ENCODE measurements around the gene LCAT. TPM values are rescaled to one million over a fixed set of nuclear protein-coding genes. Genes with fewer than 3 reads are reported as not detected.

The LCAT gene
- total and polyA plus RNA-seq, 3 experiments from 2014 or later: 0.74 to 12.8 (median 12.7) TPM

GRCh38 chr16:67926181-67926750 lies 17.7 kb downstream of the LCAT start:
- Histone ChIP-seq H3K27me3 (ENCODE audit: insufficient read depth, low read length, poor library complexity, severe bottlenecking) (no peaks in the 10 kb centered on the region), H3K4me3 (ENCODE audit: low read length) (no peak overlapping the region), H3K4me1 (ENCODE audit: insufficient read depth, low read length) (no peaks in the 10 kb centered on the region), H3K36me3 (ENCODE audit: insufficient read depth, low read length) (peaks cover 13% of the 10 kb centered on the region), H3K9me3 (ENCODE audit: low read length) (no peaks in the 10 kb centered on the region), H3K27ac (ENCODE audit: low read depth, low read length) (no peak overlapping the region)
- ChIA-PET POLR2A (no interaction called here), CTCF (interaction anchor here (1.4 to 3.5 kb wide), 3 partner anchors 42 to 405 kb away, joined by 5 to 18 read pairs (median 12); partner anchors contain the start of gene NRN1L)
- H3K27ac Mint-ChIP-seq: peak overlapping the region in 6 of 8 donors; percentile 10 to 80 (median 78)
- H3K36me3 Mint-ChIP-seq: peaks cover 0 to 60% (median 2%) of the 10 kb centered on the region in 3 donors
- H3K27me3 Mint-ChIP-seq: no peaks in the 10 kb centered on the region
- peaks cover 0 to 14% (median 2%) of the 10 kb centered on the region in 3 donors for H3K4me1 Mint-ChIP-seq
- no peak for DNase-seq
- H3K4me3 Mint-ChIP-seq: no peak overlapping the region
- H3K9me3 Mint-ChIP-seq: no peaks in the 10 kb centered on the region

GRCh38 chr16:67924140-67924906 lies 19.6 kb downstream of the LCAT start:
- no peak overlapping the region for H3K27ac ChIP-seq (ENCODE audit: low read depth, low read length)
- ChIA-PET CTCF (interaction anchor here (0.7 to 3.5 kb wide), 5 partner anchors 18 to 403 kb away, joined by 3 to 18 read pairs (median 4); no protein-coding TSS in a partner anchor), POLR2A (interaction anchor here (0.6 kb wide), 1 partner anchor 41 kb away, joined by 3 read pairs; no protein-coding TSS in a partner anchor)
- peaks cover under 1% of the 10 kb centered on the region for H3K36me3 ChIP-seq (ENCODE audit: insufficient read depth, low read length)
- H3K27me3 Mint-ChIP-seq: no peaks in the 10 kb centered on the region
- H3K36me3 Mint-ChIP-seq: peaks cover 0 to 52% (median 2%) of the 10 kb centered on the region in 3 donors
- H3K9me3 Mint-ChIP-seq: no peaks in the 10 kb centered on the region
- H3K9me3 ChIP-seq (ENCODE audit: low read length): no peaks in the 10 kb centered on the region
- no peaks in the 10 kb centered on the region for H3K4me1 ChIP-seq (ENCODE audit: insufficient read depth, low read length)
- no peak overlapping the region for H3K4me3 Mint-ChIP-seq
- no peaks in the 10 kb centered on the region for H3K27me3 ChIP-seq (ENCODE audit: insufficient read depth, low read length, poor library complexity, severe bottlenecking)
- peaks cover 0 to 17% (median 4%) of the 10 kb centered on the region in 3 donors for H3K4me1 Mint-ChIP-seq
- H3K4me3 ChIP-seq (ENCODE audit: low read length): no peak overlapping the region
- H3K27ac Mint-ChIP-seq: peak overlapping the region in 3 of 8 donors; percentile 32 to 89 (median 66)
- no peak for DNase-seq

GRCh38 chr16:67923414-67924116 lies 20.4 kb downstream of the LCAT start:
- no peaks in the 10 kb centered on the region for H3K27me3 ChIP-seq (ENCODE audit: insufficient read depth, low read length, poor library complexity, severe bottlenecking)
- no peaks in the 10 kb centered on the region for H3K9me3 ChIP-seq (ENCODE audit: low read length)
- H3K27me3 Mint-ChIP-seq: no peaks in the 10 kb centered on the region
- H3K4me1 ChIP-seq (ENCODE audit: insufficient read depth, low read length): no peaks in the 10 kb centered on the region
- H3K4me1 Mint-ChIP-seq: peaks cover 0 to 21% (median 4%) of the 10 kb centered on the region in 3 donors
- no peak for DNase-seq
- ChIA-PET POLR2A (interaction anchor here (0.6 kb wide), 1 partner anchor 42 kb away, joined by 3 read pairs; no protein-coding TSS in a partner anchor), CTCF (interaction anchor here (0.9 to 3.5 kb wide), 2 partner anchors 12 to 402 kb away, joined by 4 to 12 read pairs; no protein-coding TSS in a partner anchor)
- no peaks in the 10 kb centered on the region for H3K9me3 Mint-ChIP-seq
- no peaks in the 10 kb centered on the region for H3K36me3 ChIP-seq (ENCODE audit: insufficient read depth, low read length)
- no peak overlapping the region for H3K4me3 ChIP-seq (ENCODE audit: low read length)
- H3K36me3 Mint-ChIP-seq: peaks cover 0 to 56% (median 5%) of the 10 kb centered on the region in 3 donors
- H3K27ac Mint-ChIP-seq: peak overlapping the region in 3 of 8 donors; percentile 55 to 66 (median 63)
- H3K4me3 Mint-ChIP-seq: no peak overlapping the region
- no peak overlapping the region for H3K27ac ChIP-seq (ENCODE audit: low read depth, low read length)

- no peak for DNase-seq
- Mint-ChIP-seq H3K9me3 (no peaks in the 10 kb centered on the region), H3K4me3 (no peak overlapping the region), H3K27me3 (no peaks in the 10 kb centered on the region), H3K27ac (peak overlapping the region in 3 of 8 donors; percentile 55 to 77 (median 75)), H3K4me1 (peaks cover 6 to 20% (median 7%) of the 10 kb centered on the region in 3 donors), H3K36me3 (peaks cover 0 to 56% (median 5%) of the 10 kb centered on the region in 3 donors)
- H3K27ac ChIP-seq (ENCODE audit: low read depth, low read length): no peak overlapping the region
- H3K27me3 ChIP-seq (ENCODE audit: insufficient read depth, low read length, poor library complexity, severe bottlenecking): no peaks in the 10 kb centered on the region
- no peaks in the 10 kb centered on the region for H3K9me3 ChIP-seq (ENCODE audit: low read length)
- POLR2A ChIA-PET: no interaction called here
- no peaks in the 10 kb centered on the region for H3K4me1 ChIP-seq (ENCODE audit: insufficient read depth, low read length)
- CTCF ChIA-PET: interaction anchor here (0.9 to 3.5 kb wide), 3 partner anchors 13 to 401 kb away, joined by 4 to 12 read pairs (median 6); no protein-coding TSS in a partner anchor
- no peak overlapping the region for H3K4me3 ChIP-seq (ENCODE audit: low read length)
- no peaks in the 10 kb centered on the region for H3K36me3 ChIP-seq (ENCODE audit: insufficient read depth, low read length)
These were observed 21.2 kb downstream of the LCAT start for GRCh38 chr16:67922740-67923139.

- H3K27ac ChIP-seq (ENCODE audit: low read depth, low read length): no peak overlapping the region
- Mint-ChIP-seq H3K36me3 (peaks cover 0 to 58% (median 5%) of the 10 kb centered on the region in 3 donors), H3K27me3 (no peaks in the 10 kb centered on the region), H3K4me3 (no peak overlapping the region), H3K27ac (peak overlapping the region in 3 of 8 donors; percentile 22 to 67 (median 58)), H3K9me3 (no peaks in the 10 kb centered on the region), H3K4me1 (peaks cover 12 to 25% (median 12%) of the 10 kb centered on the region in 3 donors)
- no peaks in the 10 kb centered on the region for H3K36me3 ChIP-seq (ENCODE audit: insufficient read depth, low read length)
- ChIA-PET POLR2A (no interaction called here), CTCF (interaction anchor here (1.4 kb wide), 1 partner anchor 106 kb away, joined by 6 read pairs; no protein-coding TSS in a partner anchor)
- H3K4me1 ChIP-seq (ENCODE audit: insufficient read depth, low read length): peaks cover 4% of the 10 kb centered on the region
- H3K27me3 ChIP-seq (ENCODE audit: insufficient read depth, low read length, poor library complexity, severe bottlenecking): no peaks in the 10 kb centered on the region
- no peak for DNase-seq
- H3K4me3 ChIP-seq (ENCODE audit: low read length): no peak overlapping the region
- no peaks in the 10 kb centered on the region for H3K9me3 ChIP-seq (ENCODE audit: low read length)
These were observed 21.7 kb downstream of the LCAT start for GRCh38 chr16:67922221-67922620.

- Mint-ChIP-seq H3K36me3 (peaks cover 0 to 72% (median 7%) of the 10 kb centered on the region in 3 donors), H3K4me1 (peaks cover 19 to 42% (median 26%) of the 10 kb centered on the region in 3 donors), H3K27ac (peak overlapping the region in 2 of 8 donors; percentile 38 to 63), H3K9me3 (no peaks in the 10 kb centered on the region), H3K27me3 (no peaks in the 10 kb centered on the region), H3K4me3 (no peak overlapping the region)
- Histone ChIP-seq H3K36me3 (ENCODE audit: insufficient read depth, low read length) (no peaks in the 10 kb centered on the region), H3K4me1 (ENCODE audit: insufficient read depth, low read length) (peaks cover 5% of the 10 kb centered on the region), H3K27me3 (ENCODE audit: insufficient read depth, low read length, poor library complexity, severe bottlenecking) (no peaks in the 10 kb centered on the region), H3K27ac (ENCODE audit: low read depth, low read length) (no peak overlapping the region), H3K9me3 (ENCODE audit: low read length) (no peaks in the 10 kb centered on the region), H3K4me3 (ENCODE audit: low read length) (no peak overlapping the region)
- no peak for DNase-seq
- ChIA-PET CTCF (interaction anchor here (0.8 to 1.2 kb wide), 4 partner anchors 9 to 103 kb away, joined by 3 to 6 read pairs (median 4); no protein-coding TSS in a partner anchor), POLR2A (no interaction called here)
These were observed 24.2 kb downstream of the LCAT start for GRCh38 chr16:67919622-67920221.

- H3K27ac ChIP-seq (ENCODE audit: low read depth, low read length): no peak overlapping the region
- no peak overlapping the region for H3K4me3 ChIP-seq (ENCODE audit: low read length)
- H3K4me1 ChIP-seq (ENCODE audit: insufficient read depth, low read length): peaks cover 5% of the 10 kb centered on the region
- ChIA-PET POLR2A (no interaction called here), CTCF (no interaction called here)
- no peaks in the 10 kb centered on the region for H3K27me3 ChIP-seq (ENCODE audit: insufficient read depth, low read length, poor library complexity, severe bottlenecking)
- H3K27ac Mint-ChIP-seq: peak overlapping the region in 7 of 8 donors; percentile 15 to 78 (median 55)
- H3K9me3 Mint-ChIP-seq: no peaks in the 10 kb centered on the region
- H3K36me3 Mint-ChIP-seq: peaks cover 0 to 65% (median 7%) of the 10 kb centered on the region in 3 donors
- peaks cover 20 to 50% (median 29%) of the 10 kb centered on the region in 3 donors for H3K4me1 Mint-ChIP-seq
- no peak overlapping the region for H3K4me3 Mint-ChIP-seq
- no peaks in the 10 kb centered on the region for H3K36me3 ChIP-seq (ENCODE audit: insufficient read depth, low read length)
- no peaks in the 10 kb centered on the region for H3K27me3 Mint-ChIP-seq
- H3K9me3 ChIP-seq (ENCODE audit: low read length): no peaks in the 10 kb centered on the region
- DNase-seq: no peak
These were observed 26.1 kb downstream of the LCAT start for GRCh38 chr16:67917852-67918236.

Measured in CD8-positive, alpha-beta memory T cell (primary cell).